ENCODE results near the gene NKG7. TPM values are rescaled to one million over a fixed set of nuclear protein-coding genes. Genes with fewer than 3 reads are reported as not detected.
A peak's percentile ranks its signal among the peaks of the same experiment; 100 is the strongest.

Gene NKG7
- total RNA-seq, 4 donors from 2014 or later: 1.2 to 1.8 TPM; not detected in 2

DNA sequence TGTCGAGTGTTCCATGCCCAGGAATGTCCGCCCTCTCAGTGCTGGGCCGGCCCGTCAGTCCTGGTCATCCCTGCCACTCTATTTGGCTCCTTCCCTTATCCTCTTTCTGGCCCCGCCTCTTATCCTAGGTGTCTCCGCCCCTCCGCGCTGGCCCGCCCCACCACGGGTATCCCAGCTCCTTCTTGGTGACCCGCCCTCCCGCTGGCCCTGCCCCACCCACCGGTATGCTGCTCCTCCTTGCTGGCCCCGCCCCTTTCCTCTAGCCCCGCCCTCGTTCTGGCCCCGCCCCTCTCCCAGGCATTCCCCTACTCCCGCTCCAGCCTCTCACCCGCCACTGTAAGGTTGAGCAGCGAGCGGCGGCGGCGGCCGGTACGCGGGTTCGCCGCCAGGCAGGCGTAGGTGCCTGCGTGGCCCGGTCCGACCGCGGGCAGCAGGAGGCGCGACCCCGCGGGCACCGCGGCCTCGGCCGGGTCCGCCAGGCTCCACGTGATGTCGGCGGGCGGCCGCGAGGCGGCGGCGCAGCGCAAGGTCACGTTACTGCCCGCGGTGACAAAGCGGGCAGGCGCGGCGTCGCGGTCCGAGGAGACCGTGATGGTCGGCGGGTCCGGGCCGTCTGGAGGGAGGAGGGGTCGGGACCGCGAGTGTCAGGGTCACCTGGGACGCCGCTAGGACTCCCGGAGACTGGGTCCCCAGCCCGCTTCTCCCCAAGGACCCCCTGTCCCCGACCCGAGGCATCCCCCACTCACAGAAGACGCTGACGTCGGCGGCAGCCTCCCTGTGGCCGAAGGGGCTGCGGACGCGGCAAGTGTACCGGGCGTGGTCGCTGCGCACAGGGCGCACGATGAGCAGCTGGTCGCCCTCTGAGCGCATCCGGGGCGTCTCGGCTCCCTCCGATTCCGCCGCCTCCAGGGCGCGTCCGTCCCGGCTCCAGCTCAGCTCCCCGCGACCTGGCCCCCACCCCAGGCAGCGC lies 32.5 kb downstream of the NKG7 start:
- H3K4me1 ChIP-seq: peaks cover 0 to 17% (median 6%) of the 10 kb centered on the region in 4 donors
- H3K36me3 ChIP-seq: peaks cover 0 to 4% (median 0%) of the 10 kb centered on the region in 3 donors
- H3K27me3 ChIP-seq: no peaks in the 10 kb centered on the region
- TF ChIP-seq POLR2A (IDR thresholded peaks at IDR 0.05): peak; percentile 48 to 61
- peak; percentile 22 to 82 (median 68) for TF ChIP-seq CTCF (IDR thresholded peaks at IDR 0.05)
- no peaks in the 10 kb centered on the region for H3K9me3 ChIP-seq
- DNase-seq: peak; percentile 97 to 100 (median 99)
- H3K27ac ChIP-seq: peak overlapping the region; percentile 76 to 86 (median 82)
- H3K4me3 ChIP-seq: peak overlapping the region; percentile 58 to 83 (median 78)

DNA sequence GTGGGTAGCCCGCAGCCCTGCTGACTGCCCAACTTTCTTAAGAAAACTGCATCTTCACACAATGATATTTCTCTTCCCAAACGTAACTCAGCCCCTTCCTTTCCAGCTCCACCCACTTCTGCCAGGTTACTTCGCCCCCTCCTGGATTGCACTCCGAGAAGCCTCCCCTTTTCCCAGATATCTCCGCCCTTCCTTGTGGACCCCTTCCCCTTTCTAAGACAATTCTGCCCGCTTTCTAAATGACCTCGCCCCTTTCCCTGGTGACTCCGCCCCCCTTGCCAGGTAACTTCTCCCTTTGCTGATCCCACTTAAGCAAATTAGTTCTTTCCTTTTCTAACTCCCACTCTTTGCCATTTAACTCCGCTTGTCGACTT lies 33.2 kb downstream of the NKG7 start:
- Histone ChIP-seq H3K27ac (peak overlapping the region; percentile 76 to 86 (median 82)), H3K27me3 (no peaks in the 10 kb centered on the region), H3K4me1 (peaks cover 0 to 15% (median 6%) of the 10 kb centered on the region in 4 donors), H3K9me3 (no peaks in the 10 kb centered on the region), H3K4me3 (peak overlapping the region; percentile 58 to 83 (median 78)), H3K36me3 (no peaks in the 10 kb centered on the region)
- TF ChIP-seq POLR2A (IDR thresholded peaks at IDR 0.05) (no peak), CTCF (IDR thresholded peaks at IDR 0.05) (no peak)
- DNase-seq: no peak

- H3K4me1 ChIP-seq: peaks cover 0 to 15% (median 6%) of the 10 kb centered on the region in 4 donors
- TF ChIP-seq CTCF (IDR thresholded peaks at IDR 0.05) (peak; percentile 50 to 94 (median 86)), POLR2A (IDR thresholded peaks at IDR 0.05) (no peak)
These were observed 33.7 kb downstream of the NKG7 start for GRCh38 chr19:51338563-51339312.

DNA sequence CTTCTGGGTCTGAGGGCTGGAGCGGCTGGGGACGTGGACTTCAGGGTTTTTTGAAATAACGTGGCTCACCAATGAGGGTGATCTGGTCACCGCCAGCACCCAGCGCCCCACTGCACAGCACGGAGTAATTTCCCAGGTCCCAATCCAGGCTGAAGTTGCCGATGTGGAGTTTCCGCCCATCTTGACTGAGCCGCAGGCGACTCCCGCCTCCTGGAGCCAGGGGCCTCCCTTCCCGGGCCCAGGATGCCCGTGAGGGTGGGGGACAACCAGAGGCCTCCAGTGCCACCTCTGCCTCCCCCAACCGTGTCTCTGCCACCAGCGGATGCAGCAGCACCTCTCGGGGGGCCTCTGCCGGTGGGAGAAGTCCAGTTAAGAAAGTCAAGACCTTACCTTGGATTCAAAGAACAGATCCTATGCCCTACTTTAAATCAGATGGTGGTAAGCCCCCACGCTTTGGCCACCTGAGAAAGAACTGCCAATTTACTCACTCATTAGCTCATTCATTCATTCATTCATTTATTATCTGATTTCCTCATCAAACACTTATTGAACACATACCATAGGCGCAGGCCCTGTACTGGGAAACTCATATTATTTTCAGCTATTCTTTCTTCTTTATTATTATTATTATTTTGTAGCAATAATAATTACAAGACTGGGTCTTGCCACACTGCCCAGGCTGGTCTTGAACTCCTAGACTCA lies 34.4 kb downstream of the NKG7 start:
- Histone ChIP-seq H3K36me3 (no peaks in the 10 kb centered on the region), H3K27me3 (no peaks in the 10 kb centered on the region), H3K27ac (no peak overlapping the region), H3K4me3 (no peak overlapping the region), H3K9me3 (no peaks in the 10 kb centered on the region), H3K4me1 (peaks cover 0 to 15% (median 6%) of the 10 kb centered on the region in 4 donors)
- TF ChIP-seq POLR2A (IDR thresholded peaks at IDR 0.05) (no peak), CTCF (IDR thresholded peaks at IDR 0.05) (no peak)
- no peak for DNase-seq

More at GRCh38 chr19:51338563-51339312, 33.7 kb downstream of the NKG7 start:
- Histone ChIP-seq H3K27ac (peak overlapping the region; percentile 76 to 86 (median 82)), H3K4me3 (peak overlapping the region; percentile 58 to 83 (median 78)), H3K9me3 (no peaks in the 10 kb centered on the region), H3K27me3 (no peaks in the 10 kb centered on the region), H3K36me3 (no peaks in the 10 kb centered on the region)
- DNase-seq: peak; percentile 92 to 95 (median 94)
